HEK293 (cell line): ENCODE measurements around the gene ZNF25.
A peak's percentile ranks its signal among the peaks of the same experiment; 100 is the strongest.

Source experiments
- CTCF ChIA-PET: fragments of 350-600 bp; formaldehyde crosslinking; extraction: SDS; loops from one replicate; lab custom pipeline; 2021; ENCODE audit warnings: antibody characterized with exemption; lab: Yijun Ruan, JAX
- POLR2A ChIA-PET: fragments of 300-600 bp; formaldehyde crosslinking; extraction: SDS; loops from one replicate; lab custom pipeline; 2020; ENCODE audit warnings: antibody characterized with exemption, inconsistent platforms; lab: Yijun Ruan, JAX
- H3K27ac ChIP-seq: fragments of 200-500 bp; sonication (Bioruptor generic); 2 replicates; pipeline ENCODE4 v1.5.1; 2014; ENCODE audit warnings: low read depth, low read length, control low read depth, inconsistent platforms; ENCODE audit errors: extremely low read depth
- H3K36me3 ChIP-seq, 2 experiments: fragments of 200-500 bp in 1 of 2; sonication (Bioruptor generic) in 1 of 2; 1 replicate in 1 of 2; 2 replicates in 1 of 2; pipeline ENCODE4 v1.5.1; 2014 to 2017; ENCODE audit warnings: inconsistent platforms in 2 of 2, low read length in 2 of 2; ENCODE audit not compliant: control insufficient read depth in 2 of 2, insufficient read depth in 1 of 2
- H3K4me1 ChIP-seq: fragments of 200-500 bp; sonication (Bioruptor generic); 2 replicates; pipeline ENCODE4 v1.5.1; 2014; ENCODE audit warnings: mild to moderate bottlenecking, low read length, inconsistent platforms; ENCODE audit not compliant: control insufficient read depth, insufficient read depth
- H3K4me3 ChIP-seq: 2 replicates; pipeline ENCODE4 v1.5.1; 2011; ENCODE audit warnings: low read depth, mild to moderate bottlenecking, control low read depth, low read length, moderate library complexity
- H3K9me3 ChIP-seq: fragments of 200-500 bp; sonication (Bioruptor generic); 2 replicates; pipeline ENCODE4 v1.5.1; 2014; ENCODE audit warnings: low read depth, low read length, inconsistent platforms; ENCODE audit not compliant: control insufficient read depth, insufficient read depth
- GLIS1 ChIP-seq: fragments of 450-650 bp; formaldehyde crosslinking; IDR thresholded peaks from 2 replicates; pipeline ENCODE4 v1.5.1; 2016; ENCODE audit warnings: missing biosample characterization, missing genetic modification characterization
- KLF9 ChIP-seq: fragments of 450-650 bp; formaldehyde crosslinking; IDR thresholded peaks from 2 replicates; pipeline ENCODE4 v1.5.1; 2016; ENCODE audit warnings: missing biosample characterization, missing genetic modification characterization, low read depth
- PRDM1 ChIP-seq: fragments of 450-650 bp; formaldehyde crosslinking; IDR thresholded peaks from 2 replicates; pipeline ENCODE4; 2016; ENCODE audit warnings: missing biosample characterization, missing genetic modification characterization
- SP2 ChIP-seq: fragments of 450-650 bp; formaldehyde crosslinking; IDR thresholded peaks from 2 replicates; pipeline ENCODE4 v1.5.1; 2016; ENCODE audit warnings: missing biosample characterization, missing genetic modification characterization
- TCF7L2 ChIP-seq: IDR thresholded peaks from 2 replicates; pipeline ENCODE4 v1.6.1; 2011; ENCODE audit warnings: low read depth, mild to moderate bottlenecking, inconsistent platforms, low read length, moderate library complexity, borderline replicate concordance
- ZBTB17 ChIP-seq: fragments of 450-650 bp; formaldehyde crosslinking; IDR thresholded peaks from 2 replicates; pipeline ENCODE4 v1.5.1; 2016; ENCODE audit warnings: missing biosample characterization, missing genetic modification characterization
- ZNF121 ChIP-seq: fragments of 450-650 bp; formaldehyde crosslinking; IDR thresholded peaks from 2 replicates; pipeline ENCODE4 v1.5.1; 2016; ENCODE audit warnings: missing biosample characterization, missing genetic modification characterization
- ZNF140 ChIP-seq: fragments of 450-650 bp; formaldehyde crosslinking; IDR thresholded peaks from 2 replicates; pipeline ENCODE4 v1.5.1; 2016; ENCODE audit warnings: missing biosample characterization, missing genetic modification characterization
- ZNF16 ChIP-seq: fragments of 450-650 bp; formaldehyde crosslinking; IDR thresholded peaks from 2 replicates; pipeline ENCODE4 v1.5.1; 2016; ENCODE audit warnings: low read depth, missing biosample characterization, missing genetic modification characterization
- ZNF184 ChIP-seq: fragments of 450-650 bp; IDR thresholded peaks from 2 replicates; pipeline ENCODE4 v1.5.1; 2018; ENCODE audit warnings: missing biosample characterization, mild to moderate bottlenecking, missing genetic modification characterization
- ZNF2 ChIP-seq: fragments of 450-650 bp; formaldehyde crosslinking; IDR thresholded peaks from 2 replicates; pipeline ENCODE4 v1.5.1; 2016; ENCODE audit warnings: missing biosample characterization, missing genetic modification characterization
- ZNF223 ChIP-seq: fragments of 450-650 bp; formaldehyde crosslinking; IDR thresholded peaks from 2 replicates; pipeline ENCODE4 v1.5.1; 2016; ENCODE audit warnings: missing biosample characterization, missing genetic modification characterization
- ZNF239 ChIP-seq: fragments of 450-650 bp; formaldehyde crosslinking; IDR thresholded peaks from 2 replicates; pipeline ENCODE4 v1.5.1; 2016; ENCODE audit warnings: missing biosample characterization, missing genetic modification characterization
- ZNF335 ChIP-seq: fragments of 450-650 bp; formaldehyde crosslinking; conservative IDR thresholded peaks from 2 replicates; pipeline ENCODE4 v1.5.1; 2016; ENCODE audit warnings: missing biosample characterization, missing genetic modification characterization
- ZNF350 ChIP-seq: fragments of 450-650 bp; formaldehyde crosslinking; IDR thresholded peaks from 2 replicates; pipeline ENCODE4 v1.5.0; 2017; ENCODE audit warnings: missing biosample characterization, mild to moderate bottlenecking, missing genetic modification characterization
- ZNF37A ChIP-seq: fragments of 450-650 bp; IDR thresholded peaks from 2 replicates; pipeline ENCODE4 v1.5.1; 2018; ENCODE audit warnings: missing biosample characterization, missing genetic modification characterization
- ZNF404 ChIP-seq: fragments of 450-650 bp; formaldehyde crosslinking; IDR thresholded peaks from 2 replicates; pipeline ENCODE4 v1.5.1; 2017; ENCODE audit warnings: missing biosample characterization, missing genetic modification characterization
- ZNF473 ChIP-seq: fragments of 450-650 bp; formaldehyde crosslinking; IDR thresholded peaks from 2 replicates; pipeline ENCODE4 v1.5.1; 2017; ENCODE audit warnings: missing biosample characterization, missing genetic modification characterization
- ZNF530 ChIP-seq: fragments of 450-650 bp; formaldehyde crosslinking; IDR thresholded peaks from 2 replicates; pipeline ENCODE4 v1.5.1; 2016; ENCODE audit warnings: low read depth, missing biosample characterization, missing genetic modification characterization
- ZNF76 ChIP-seq: fragments of 450-650 bp; formaldehyde crosslinking; IDR thresholded peaks from 2 replicates; pipeline ENCODE4; 2016; ENCODE audit warnings: low read depth, missing biosample characterization, missing genetic modification characterization, borderline replicate concordance
- ZNF776 ChIP-seq: fragments of 450-650 bp; formaldehyde crosslinking; IDR thresholded peaks from 2 replicates; pipeline ENCODE4 v1.5.0; 2017; ENCODE audit warnings: missing biosample characterization, missing genetic modification characterization, borderline replicate concordance
- ZSCAN16 ChIP-seq: fragments of 450-650 bp; formaldehyde crosslinking; IDR thresholded peaks from 2 replicates; pipeline ENCODE4 v1.5.1; 2016; ENCODE audit warnings: missing biosample characterization, missing genetic modification characterization
- TF ChIP-seq, protein P1 (sequence below): fragments of 450-650 bp; formaldehyde crosslinking; IDR thresholded peaks from 2 replicates; pipeline ENCODE4 v1.5.1; 2016; ENCODE audit warnings: missing biosample characterization, missing genetic modification characterization, borderline replicate concordance
- TF ChIP-seq, protein P2 (sequence below): fragments of 450-650 bp; formaldehyde crosslinking; IDR thresholded peaks from 2 replicates; pipeline ENCODE4 v1.5.1; 2017; ENCODE audit warnings: missing biosample characterization, missing genetic modification characterization
- TF ChIP-seq, protein P3 (sequence below): fragments of 450-650 bp; formaldehyde crosslinking; IDR thresholded peaks from 2 replicates; pipeline ENCODE4 v1.5.1; 2016; ENCODE audit warnings: missing biosample characterization, missing genetic modification characterization, low read depth

The ZNF25 gene

DNA sequence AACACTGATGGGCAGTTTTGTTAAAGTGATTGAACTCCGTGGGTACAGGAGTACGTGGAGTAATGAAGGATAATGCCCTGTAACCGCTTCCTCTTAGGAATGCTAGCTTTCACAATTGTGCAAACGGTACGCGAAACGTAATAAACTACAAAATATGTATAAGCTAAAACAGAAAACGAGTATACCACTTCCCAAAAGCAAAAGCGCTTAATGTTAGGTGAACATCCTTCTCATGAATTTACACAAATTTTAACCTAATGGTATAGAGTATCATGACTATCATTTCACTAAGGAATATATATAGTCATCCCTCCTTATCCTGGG, 395 bp upstream of the ZNF25 start:
- no peak overlapping the region for H3K27ac ChIP-seq
- no peaks in the 10 kb centered on the region for H3K4me1 ChIP-seq
- H3K4me3 ChIP-seq: peak overlapping the region; percentile 25
- no peaks in the 10 kb centered on the region for H3K9me3 ChIP-seq
- H3K36me3 ChIP-seq: no peaks in the 10 kb centered on the region
- POLR2A ChIA-PET: interaction anchor here (0.6 to 1.2 kb wide), 4 partner anchors 13 to 117 kb away, joined by 3 to 9 read pairs (median 6); partner anchors contain the start of genes ZNF33A and ZNF37A
- CTCF ChIA-PET: interaction anchor here (0.5 to 1.2 kb wide), 17 partner anchors 8 to 728 kb away, joined by 3 to 6 read pairs (median 3); partner anchors contain the start of gene ZNF248
- TF ChIP-seq PRDM1: no peak
- TF ChIP-seq TCF7L2: no peak
- TF ChIP-seq, protein P1, sequence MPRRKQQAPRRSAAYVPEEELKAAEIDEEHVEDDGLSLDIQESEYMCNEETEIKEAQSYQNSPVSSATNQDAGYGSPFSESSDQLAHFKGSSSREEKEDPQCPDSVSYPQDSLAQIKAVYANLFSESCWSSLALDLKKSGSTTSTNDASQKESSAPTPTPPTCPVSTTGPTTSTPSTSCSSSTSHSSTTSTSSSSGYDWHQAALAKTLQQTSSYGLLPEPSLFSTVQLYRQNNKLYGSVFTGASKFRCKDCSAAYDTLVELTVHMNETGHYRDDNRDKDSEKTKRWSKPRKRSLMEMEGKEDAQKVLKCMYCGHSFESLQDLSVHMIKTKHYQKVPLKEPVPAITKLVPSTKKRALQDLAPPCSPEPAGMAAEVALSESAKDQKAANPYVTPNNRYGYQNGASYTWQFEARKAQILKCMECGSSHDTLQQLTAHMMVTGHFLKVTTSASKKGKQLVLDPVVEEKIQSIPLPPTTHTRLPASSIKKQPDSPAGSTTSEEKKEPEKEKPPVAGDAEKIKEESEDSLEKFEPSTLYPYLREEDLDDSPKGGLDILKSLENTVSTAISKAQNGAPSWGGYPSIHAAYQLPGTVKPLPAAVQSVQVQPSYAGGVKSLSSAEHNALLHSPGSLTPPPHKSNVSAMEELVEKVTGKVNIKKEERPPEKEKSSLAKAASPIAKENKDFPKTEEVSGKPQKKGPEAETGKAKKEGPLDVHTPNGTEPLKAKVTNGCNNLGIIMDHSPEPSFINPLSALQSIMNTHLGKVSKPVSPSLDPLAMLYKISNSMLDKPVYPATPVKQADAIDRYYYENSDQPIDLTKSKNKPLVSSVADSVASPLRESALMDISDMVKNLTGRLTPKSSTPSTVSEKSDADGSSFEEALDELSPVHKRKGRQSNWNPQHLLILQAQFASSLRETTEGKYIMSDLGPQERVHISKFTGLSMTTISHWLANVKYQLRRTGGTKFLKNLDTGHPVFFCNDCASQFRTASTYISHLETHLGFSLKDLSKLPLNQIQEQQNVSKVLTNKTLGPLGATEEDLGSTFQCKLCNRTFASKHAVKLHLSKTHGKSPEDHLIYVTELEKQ (tag by site-specific recombination): no peak
- TF ChIP-seq ZNF239: no peak
- TF ChIP-seq ZNF350 (tag by site-specific recombination): no peak
- no peak for TF ChIP-seq SP2 (tag by site-specific recombination)
- 0 out of 2 replicates have a peak, but pooled peaks have one; percentile 6 for TF ChIP-seq ZBTB17 (tag by site-specific recombination)
- TF ChIP-seq ZSCAN16 (tag by site-specific recombination): no peak
- TF ChIP-seq ZNF2 (tag by site-specific recombination): peak; percentile 76
- TF ChIP-seq ZNF37A: 0 out of 2 replicates have a peak, but pooled peaks have one; percentile 15
- TF ChIP-seq ZNF140: no peak

DNA sequence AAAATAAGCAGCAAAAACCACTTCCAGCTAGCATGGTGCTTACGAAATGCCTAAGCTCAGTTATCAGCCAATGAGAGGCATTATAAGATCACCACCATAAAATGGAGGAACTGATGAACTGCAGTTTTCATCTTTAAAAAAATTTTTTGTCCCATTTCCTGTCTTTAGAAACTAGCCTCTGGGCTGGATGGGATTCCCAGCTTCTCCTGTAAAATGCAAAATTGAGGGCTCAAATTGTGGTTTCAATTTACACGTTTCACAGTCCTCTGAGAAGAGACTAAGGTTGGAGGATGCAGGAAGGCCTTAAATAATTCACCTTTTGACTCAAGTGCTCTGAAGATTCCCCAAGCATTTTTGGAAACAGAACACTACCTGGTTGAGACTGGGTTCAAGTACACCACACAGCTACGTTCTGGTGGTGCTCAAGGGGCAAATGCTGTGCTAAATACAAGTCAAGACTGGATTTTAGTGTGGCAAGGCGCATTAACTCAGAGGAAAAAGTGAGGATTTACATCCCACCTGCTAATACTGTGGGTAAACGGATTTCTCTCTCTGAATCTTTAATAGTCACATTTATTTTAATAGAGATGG, 951 bp downstream of the ZNF25 start:
- Histone ChIP-seq H3K36me3 (no peaks in the 10 kb centered on the region), H3K4me3 (peak overlapping the region; percentile 65), H3K4me1 (no peaks in the 10 kb centered on the region), H3K9me3 (no peaks in the 10 kb centered on the region), H3K27ac (peak overlapping the region; percentile 79; the same call in 1 of the 2 replicates)
- CTCF ChIA-PET: interaction anchor here (0.9 to 1.0 kb wide), 3 partner anchors 11 to 175 kb away, joined by 3 to 4 read pairs (median 3); no protein-coding TSS in a partner anchor
- POLR2A ChIA-PET: interaction anchor here (0.5 to 1.1 kb wide), 3 partner anchors 35 to 1854 kb away, joined by 3 to 6 read pairs (median 4); partner anchors contain the start of gene ZNF33A
- TF ChIP-seq ZNF184 (tag by site-specific recombination) (no peak), ZNF530 (tag by site-specific recombination) (no peak), KLF9 (tag by site-specific recombination) (no peak), ZNF404 (tag by site-specific recombination) (no peak), TCF7L2 (no peak), ZNF223 (tag by site-specific recombination) (no peak), ZNF76 (tag by site-specific recombination) (no peak), ZNF121 (tag by site-specific recombination) (no peak), PRDM1 (no peak), ZNF776 (tag by site-specific recombination) (no peak), ZNF335 (tag by site-specific recombination) (no peak), ZNF16 (no peak), ZNF473 (no peak), GLIS1 (tag by site-specific recombination) (no peak)
- TF ChIP-seq, protein P2, sequence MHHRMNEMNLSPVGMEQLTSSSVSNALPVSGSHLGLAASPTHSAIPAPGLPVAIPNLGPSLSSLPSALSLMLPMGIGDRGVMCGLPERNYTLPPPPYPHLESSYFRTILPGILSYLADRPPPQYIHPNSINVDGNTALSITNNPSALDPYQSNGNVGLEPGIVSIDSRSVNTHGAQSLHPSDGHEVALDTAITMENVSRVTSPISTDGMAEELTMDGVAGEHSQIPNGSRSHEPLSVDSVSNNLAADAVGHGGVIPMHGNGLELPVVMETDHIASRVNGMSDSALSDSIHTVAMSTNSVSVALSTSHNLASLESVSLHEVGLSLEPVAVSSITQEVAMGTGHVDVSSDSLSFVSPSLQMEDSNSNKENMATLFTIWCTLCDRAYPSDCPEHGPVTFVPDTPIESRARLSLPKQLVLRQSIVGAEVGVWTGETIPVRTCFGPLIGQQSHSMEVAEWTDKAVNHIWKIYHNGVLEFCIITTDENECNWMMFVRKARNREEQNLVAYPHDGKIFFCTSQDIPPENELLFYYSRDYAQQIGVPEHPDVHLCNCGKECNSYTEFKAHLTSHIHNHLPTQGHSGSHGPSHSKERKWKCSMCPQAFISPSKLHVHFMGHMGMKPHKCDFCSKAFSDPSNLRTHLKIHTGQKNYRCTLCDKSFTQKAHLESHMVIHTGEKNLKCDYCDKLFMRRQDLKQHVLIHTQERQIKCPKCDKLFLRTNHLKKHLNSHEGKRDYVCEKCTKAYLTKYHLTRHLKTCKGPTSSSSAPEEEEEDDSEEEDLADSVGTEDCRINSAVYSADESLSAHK (tag by site-specific recombination): no peak
- TF ChIP-seq, protein P3, sequence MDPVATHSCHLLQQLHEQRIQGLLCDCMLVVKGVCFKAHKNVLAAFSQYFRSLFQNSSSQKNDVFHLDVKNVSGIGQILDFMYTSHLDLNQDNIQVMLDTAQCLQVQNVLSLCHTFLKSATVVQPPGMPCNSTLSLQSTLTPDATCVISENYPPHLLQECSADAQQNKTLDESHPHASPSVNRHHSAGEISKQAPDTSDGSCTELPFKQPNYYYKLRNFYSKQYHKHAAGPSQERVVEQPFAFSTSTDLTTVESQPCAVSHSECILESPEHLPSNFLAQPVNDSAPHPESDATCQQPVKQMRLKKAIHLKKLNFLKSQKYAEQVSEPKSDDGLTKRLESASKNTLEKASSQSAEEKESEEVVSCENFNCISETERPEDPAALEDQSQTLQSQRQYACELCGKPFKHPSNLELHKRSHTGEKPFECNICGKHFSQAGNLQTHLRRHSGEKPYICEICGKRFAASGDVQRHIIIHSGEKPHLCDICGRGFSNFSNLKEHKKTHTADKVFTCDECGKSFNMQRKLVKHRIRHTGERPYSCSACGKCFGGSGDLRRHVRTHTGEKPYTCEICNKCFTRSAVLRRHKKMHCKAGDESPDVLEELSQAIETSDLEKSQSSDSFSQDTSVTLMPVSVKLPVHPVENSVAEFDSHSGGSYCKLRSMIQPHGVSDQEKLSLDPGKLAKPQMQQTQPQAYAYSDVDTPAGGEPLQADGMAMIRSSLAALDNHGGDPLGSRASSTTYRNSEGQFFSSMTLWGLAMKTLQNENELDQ: no peak
